ENCODE results near the gene LRRN4.

DNA sequence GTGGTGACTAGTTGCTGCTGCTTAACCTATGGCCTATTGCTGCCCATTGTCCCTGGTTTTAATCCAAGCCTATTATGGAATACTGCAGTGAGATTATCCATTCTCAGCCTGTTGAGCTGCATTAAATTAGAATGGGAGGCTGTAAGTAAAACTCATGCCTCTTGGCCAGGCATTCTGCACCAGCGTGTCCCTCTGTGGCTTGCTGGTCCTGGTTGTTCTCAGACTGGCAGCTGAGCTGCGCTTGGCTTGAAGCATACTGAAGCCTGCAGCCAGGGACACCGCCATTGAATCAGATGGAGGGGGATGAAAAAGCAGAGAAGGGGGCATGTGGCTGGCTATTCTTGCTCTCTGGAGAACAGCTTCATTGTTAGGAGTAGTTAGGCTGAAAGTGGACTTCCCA lies 15.6 kb downstream of the LRRN4 start:
- TF ChIP-seq, protein P1, sequence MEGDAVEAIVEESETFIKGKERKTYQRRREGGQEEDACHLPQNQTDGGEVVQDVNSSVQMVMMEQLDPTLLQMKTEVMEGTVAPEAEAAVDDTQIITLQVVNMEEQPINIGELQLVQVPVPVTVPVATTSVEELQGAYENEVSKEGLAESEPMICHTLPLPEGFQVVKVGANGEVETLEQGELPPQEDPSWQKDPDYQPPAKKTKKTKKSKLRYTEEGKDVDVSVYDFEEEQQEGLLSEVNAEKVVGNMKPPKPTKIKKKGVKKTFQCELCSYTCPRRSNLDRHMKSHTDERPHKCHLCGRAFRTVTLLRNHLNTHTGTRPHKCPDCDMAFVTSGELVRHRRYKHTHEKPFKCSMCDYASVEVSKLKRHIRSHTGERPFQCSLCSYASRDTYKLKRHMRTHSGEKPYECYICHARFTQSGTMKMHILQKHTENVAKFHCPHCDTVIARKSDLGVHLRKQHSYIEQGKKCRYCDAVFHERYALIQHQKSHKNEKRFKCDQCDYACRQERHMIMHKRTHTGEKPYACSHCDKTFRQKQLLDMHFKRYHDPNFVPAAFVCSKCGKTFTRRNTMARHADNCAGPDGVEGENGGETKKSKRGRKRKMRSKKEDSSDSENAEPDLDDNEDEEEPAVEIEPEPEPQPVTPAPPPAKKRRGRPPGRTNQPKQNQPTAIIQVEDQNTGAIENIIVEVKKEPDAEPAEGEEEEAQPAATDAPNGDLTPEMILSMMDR (IDR thresholded peaks at IDR 0.05) = no peak
- no peak for TF ChIP-seq POLR2A (IDR thresholded peaks at IDR 0.05)
